Articular chondrocyte of knee joint (primary cell): Measurements from ENCODE around the gene ARF3. TPM values are rescaled to one million over a fixed set of nuclear protein-coding genes. Genes with fewer than 3 reads are reported as not detected.

Experiments used
- small RNA-seq: library from RNA; depleted of rRNA; stranded (forward); fragments of <200 nt; gene quantifications from one replicate; pipeline ENCODE3, GENCODE V24; 2012
- total RNA-seq: library from RNA; depleted of rRNA; stranded (reverse); fragments of >200 nt; gene quantifications from 2 replicates; pipeline ENCODE4 v1.2.3, GENCODE V29; 2012

ARF3 gene
- 56.8 and 66.7 TPM in 2 replicates for total RNA-seq

GRCh38 chr12:48957141-48958048 is at the start of gene ARF3:
Gene ARF3, minus strand, starts transcription at chr12:48957487. Its CDS starts 16,392 bp downstream, at chr12:48941095.

GRCh38 chr12:48999371-49000131 is 42.3 kb upstream of the ARF3 start, which contains the start of gene DDN:
Gene DDN, minus strand, starts transcription at chr12:48999375. Its CDS starts 88 bp downstream, at chr12:48999287.

GRCh38 chr12:48978291-48978740 is 21.0 kb upstream of the ARF3 start, which contains the start of gene WNT1:
Gene WNT1, plus strand, starts transcription at chr12:48978322. Its CDS starts 329 bp downstream, at chr12:48978651.

GRCh38 chr12:48925304-48926011 is 31.8 kb downstream of the ARF3 start, which contains the start of gene FKBP11:
Gene FKBP11, minus strand, starts transcription at chr12:48925492. Its CDS starts 64 bp downstream, at chr12:48925428.

Small RNA genes within 50 kb of the gene (small RNA-seq; reads per million reads assigned to genes)
- gene AC073610.1 (not detected), gene RNU6-600P (not detected), gene RNU6-940P (not detected)

Other genes with a start within 250 kb of the ARF3 start
- gene CCNT1, start 240.8 kb downstream of the ARF3 start, total RNA-seq, result 32.0 and 41.2 TPM in 2 replicates
- gene ADCY6, start 168.4 kb downstream of the ARF3 start, total RNA-seq, result 24.0 and 24.2 TPM in 2 replicates
- 16.9 and 21.4 TPM in 2 replicates for gene CACNB3, start 139.0 kb downstream of the ARF3 start, total RNA-seq
- 47.3 and 54.2 TPM in 2 replicates for gene DDX23, start 105.3 kb downstream of the ARF3 start, total RNA-seq
- gene RND1, start 91.6 kb downstream of the ARF3 start, total RNA-seq, result 0.22 and 0.39 TPM in 2 replicates
- 17.4 and 31.5 TPM in 2 replicates for gene FKBP11, start 32.0 kb downstream of the ARF3 start, total RNA-seq
- under 0.01 and 0.13 TPM in 2 replicates for gene WNT10B, start 14.2 kb upstream of the ARF3 start, total RNA-seq
- not detected in 2 replicates for gene WNT1, start 20.8 kb upstream of the ARF3 start, total RNA-seq
- gene DDN, start 41.9 kb upstream of the ARF3 start, total RNA-seq, result 0.11 and 0.13 TPM in 2 replicates
- gene PRKAG1, start 61.3 kb upstream of the ARF3 start, total RNA-seq, result 96.9 and 104 TPM in 2 replicates
- gene KMT2D, start 103.3 kb upstream of the ARF3 start, total RNA-seq, result 24.5 and 25.3 TPM in 2 replicates
- 0.52 and 0.54 TPM in 2 replicates for gene RHEBL1, start 112.5 kb upstream of the ARF3 start, total RNA-seq
- gene DHH, start 137.3 kb upstream of the ARF3 start, total RNA-seq, result under 0.01 TPM in 1 of 2 replicates, not detected in the other
- 35.1 and 38.4 TPM in 2 replicates for gene LMBR1L, start 153.4 kb upstream of the ARF3 start, total RNA-seq
- gene TUBA1B, start 173.9 kb upstream of the ARF3 start, total RNA-seq, result 936 and 956 TPM in 2 replicates
- gene TUBA1A, start 231.6 kb upstream of the ARF3 start, total RNA-seq, result 516 and 528 TPM in 2 replicates